Brain microvascular endothelial cell (primary cell): ENCODE results near the gene PICALM.
A peak's percentile ranks its signal among the peaks of the same experiment; 100 is the strongest.

Experiments used
- DNase-seq: peaks from one replicate; pipeline ENCODE4 v3.0.0-alpha.2; 2020
- H3K27ac ChIP-seq: fragments of 250-450 bp; sonication (Bioruptor Pico); 2 replicates; pipeline ENCODE4 v1.5.1; 2020; ENCODE audit warnings: mild to moderate bottlenecking, moderate library complexity
- H3K27me3 ChIP-seq: fragments of 250-450 bp; sonication (Bioruptor Pico); replicated peaks from 2 replicates; pipeline ENCODE4 v1.5.1; 2020; ENCODE audit warnings: mild to moderate bottlenecking
- H3K36me3 ChIP-seq: fragments of 250-450 bp; sonication (Bioruptor Pico); replicated peaks from 2 replicates; pipeline ENCODE4 v1.5.1; 2020; ENCODE audit warnings: mild to moderate bottlenecking
- H3K4me3 ChIP-seq: 2 replicates; pipeline ENCODE4 v1.5.1; 2011; ENCODE audit warnings: low read depth, mild to moderate bottlenecking, control low read depth, low read length, moderate library complexity
- CTCF ChIP-seq: IDR thresholded peaks from 2 replicates; pipeline ENCODE4 v1.5.1; 2011; ENCODE audit warnings: low read depth, mild to moderate bottlenecking, moderate library complexity, low read length, control low read depth, inconsistent platforms; ENCODE audit errors: missing control alignments
- in situ Hi-C: cut with HindIII; loops from 2 replicates; pipeline ENCODE4 v1.10.0; 2017; ENCODE audit warnings: low sequenced_read_pairs, low pct_ligation_motif_present

The PICALM gene

GRCh38 chr11:86067009-86067850 lies 1.7 kb downstream of the PICALM start:
- in situ Hi-C loops, result no loop called here
- H3K36me3 ChIP-seq, result no peaks in the 10 kb centered on the region
- H3K4me3 ChIP-seq, result peak overlapping the region; percentile 95
- H3K27ac ChIP-seq, result peak overlapping the region; percentile 76
- no peak for DNase-seq
- no peak for TF ChIP-seq CTCF
- no peaks in the 10 kb centered on the region for H3K27me3 ChIP-seq

DNA sequence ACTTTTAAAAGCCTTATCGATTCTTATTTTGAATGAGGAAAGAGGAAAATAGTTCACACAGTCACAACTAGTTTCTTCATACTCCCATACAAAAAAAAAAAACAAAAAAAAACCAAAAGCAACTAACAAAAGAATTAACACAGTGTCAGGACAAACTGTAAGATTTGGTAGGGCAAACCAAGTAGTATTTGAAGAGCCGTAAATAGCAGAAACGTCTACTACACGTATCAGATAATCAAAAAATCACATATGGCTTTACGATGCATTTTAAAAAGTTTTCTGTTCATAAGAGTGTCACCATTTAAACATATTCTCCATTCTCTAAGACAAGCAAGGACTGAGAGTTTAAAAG lies 2.3 kb downstream of the PICALM start:
- H3K27ac ChIP-seq, result peak overlapping the region; percentile 76
- in situ Hi-C loops, result no loop called here
- H3K4me3 ChIP-seq, result peak overlapping the region; percentile 95
- H3K36me3 ChIP-seq, result no peaks in the 10 kb centered on the region
- no peak for DNase-seq
- no peaks in the 10 kb centered on the region for H3K27me3 ChIP-seq
- TF ChIP-seq CTCF, result no peak

- peak overlapping the region; percentile 8 for H3K27ac ChIP-seq
- no peak for DNase-seq
- TF ChIP-seq CTCF, result no peak
- H3K27me3 ChIP-seq, result no peaks in the 10 kb centered on the region
- in situ Hi-C loops, result no loop called here
- no peaks in the 10 kb centered on the region for H3K36me3 ChIP-seq
- peak overlapping the region; percentile 95 for H3K4me3 ChIP-seq
Observed at GRCh38 chr11:86066033-86066432, 2.9 kb downstream of the PICALM start.

DNA sequence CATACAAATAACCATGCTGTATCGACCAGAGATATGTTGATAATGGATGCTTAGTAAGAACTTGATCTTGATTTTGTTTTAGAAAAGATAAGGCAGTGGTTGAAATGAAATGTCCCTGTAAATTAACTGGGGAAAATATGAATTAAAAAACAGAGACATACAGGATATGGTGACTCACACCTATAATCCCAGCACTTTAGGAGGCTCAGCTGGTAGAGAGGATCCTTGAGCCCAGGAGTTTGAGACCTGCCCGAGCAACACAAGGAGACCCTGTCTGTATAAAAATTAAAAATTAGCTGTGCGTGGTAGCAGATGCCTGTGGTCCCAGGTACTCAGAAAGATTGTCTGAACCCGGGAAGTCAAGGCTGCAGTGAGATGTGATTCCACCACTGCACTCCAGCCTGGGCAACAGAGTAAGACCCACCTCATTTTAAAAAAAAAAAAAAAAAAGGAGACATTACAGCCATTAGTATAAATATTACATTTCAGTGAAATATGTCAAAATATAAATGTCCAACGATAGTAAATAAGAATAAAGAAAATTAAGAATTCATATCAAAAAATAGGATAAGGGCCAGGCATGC lies 4.6 kb downstream of the PICALM start:
- H3K4me3 ChIP-seq, result no peak overlapping the region
- DNase-seq, result no peak

DNA sequence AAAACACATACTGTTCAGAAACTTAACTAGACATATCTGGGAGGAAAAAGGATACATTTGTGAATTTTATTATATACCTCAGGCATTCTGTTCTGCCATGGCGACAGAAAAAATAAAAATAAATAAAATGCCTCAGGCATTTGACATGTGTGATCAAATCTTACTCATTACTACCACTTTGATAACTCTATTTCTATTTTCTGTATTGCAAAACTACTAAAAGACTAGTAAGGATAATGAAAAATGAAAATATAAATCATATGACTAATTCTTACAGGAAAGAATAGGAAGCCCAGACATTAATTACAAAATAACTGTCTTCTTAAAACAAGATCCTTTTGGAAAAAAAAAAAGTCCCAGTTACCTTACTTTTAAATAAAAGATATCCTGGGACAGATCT lies 5.3 kb downstream of the PICALM start:
- in situ Hi-C loops, result no loop called here
- Histone ChIP-seq H3K27me3 (no peaks in the 10 kb centered on the region), H3K27ac (peak overlapping the region; percentile 67), H3K4me3 (no peak overlapping the region), H3K36me3 (no peaks in the 10 kb centered on the region)
- DNase-seq, result no peak
- no peak for TF ChIP-seq CTCF

More for the DNA sequence above, 4.6 kb downstream of the PICALM start:
- H3K36me3 ChIP-seq, result no peaks in the 10 kb centered on the region
- TF ChIP-seq CTCF, result no peak
- in situ Hi-C loops, result no loop called here
- no peaks in the 10 kb centered on the region for H3K27me3 ChIP-seq
- peak overlapping the region; percentile 67 for H3K27ac ChIP-seq
